Neural progenitor cell (in vitro differentiated cells): ENCODE results near the gene SYTL3.

Experiments
- CTCF ChIP-seq: fragments of 200-600 bp; sonication (generic); IDR thresholded peaks from 2 replicates; pipeline ENCODE4 v1.5.1; 2017; ENCODE audit warnings: antibody characterized with exemption, mild to moderate bottlenecking
- EZH2 ChIP-seq: fragments of 200-600 bp; sonication (generic); IDR thresholded peaks from 2 replicates; pipeline ENCODE4 v1.6.1; 2017; ENCODE audit warnings: antibody characterized with exemption, mild to moderate bottlenecking, moderate library complexity

GRCh38 chr6:158780988-158781691 is 131.3 kb downstream of the SYTL3 start:
- TF ChIP-seq CTCF (no peak), EZH2 (no peak)
